Measurements from ENCODE around the gene KRTAP19-7. TPM values are rescaled to one million over a fixed set of nuclear protein-coding genes. Genes with fewer than 3 reads are reported as not detected.

Gene KRTAP19-7
- total and polyA plus RNA-seq, 2 donors from 2014 or later = not detected

GRCh38 chr21:30563630-30564029 is 2.5 kb upstream of the KRTAP19-7 start:
- Histone ChIP-seq H3K27me3 (ENCODE audit: control insufficient read depth, insufficient read depth, low read length) (no peaks in the 10 kb centered on the region), H3K4me1 (ENCODE audit: control insufficient read depth in 2 of 3, insufficient read depth in 2 of 3, low read depth in 1 of 3, low read length in 3 of 3) (no peaks in the 10 kb centered on the region), H3K36me3 (ENCODE audit: control insufficient read depth in 2 of 3, insufficient read depth in 3 of 3, low read length in 3 of 3) (no peaks in the 10 kb centered on the region), H3K27ac (ENCODE audit: low read depth in 2 of 2, low read length in 2 of 2) (no peak overlapping the region), H3K4me3 (ENCODE audit: low read length in 3 of 3) (no peak overlapping the region), H3K9ac (ENCODE audit: low read length in 3 of 3) (no peak overlapping the region), H3K9me3 (ENCODE audit: control insufficient read depth in 2 of 3, insufficient read depth in 1 of 3, low read length in 3 of 3) (no peaks in the 10 kb centered on the region)
- TF ChIP-seq CTCF (IDR thresholded peaks at IDR 0.05; ENCODE audit: borderline replicate concordance, extremely low read depth, insufficient read depth) = no peak
- intact Hi-C loops (cut with DNase I) = no loop called here
- no peak for DNase-seq
- no peak for FAIRE-seq

- intact Hi-C loops (cut with DNase I) = no loop called here
- H3K36me3 ChIP-seq (ENCODE audit: control insufficient read depth in 2 of 3, insufficient read depth in 3 of 3, low read length in 3 of 3) = no peaks in the 10 kb centered on the region
Measured at GRCh38 chr21:30563072-30563471, 2.0 kb upstream of the KRTAP19-7 start.

GRCh38 chr21:30561957-30562356 is 843 bp upstream of the KRTAP19-7 start:
- no peak for FAIRE-seq
- no peak for DNase-seq

More at GRCh38 chr21:30563072-30563471, 2.0 kb upstream of the KRTAP19-7 start:
- Histone ChIP-seq H3K4me1 (ENCODE audit: control insufficient read depth in 2 of 3, insufficient read depth in 2 of 3, low read depth in 1 of 3, low read length in 3 of 3) (no peaks in the 10 kb centered on the region), H3K4me3 (ENCODE audit: low read length in 3 of 3) (no peak overlapping the region), H3K27me3 (ENCODE audit: control insufficient read depth, insufficient read depth, low read length) (no peaks in the 10 kb centered on the region), H3K9ac (ENCODE audit: low read length in 3 of 3) (no peak overlapping the region), H3K9me3 (ENCODE audit: control insufficient read depth in 2 of 3, insufficient read depth in 1 of 3, low read length in 3 of 3) (no peaks in the 10 kb centered on the region), H3K27ac (ENCODE audit: low read depth in 2 of 2, low read length in 2 of 2) (no peak overlapping the region)
- FAIRE-seq (no peak), DNase-seq (no peak)
- TF ChIP-seq CTCF (IDR thresholded peaks at IDR 0.05; ENCODE audit: borderline replicate concordance, extremely low read depth, insufficient read depth) = no peak

More at GRCh38 chr21:30561957-30562356, 843 bp upstream of the KRTAP19-7 start:
- Histone ChIP-seq H3K36me3 (ENCODE audit: control insufficient read depth in 2 of 3, insufficient read depth in 3 of 3, low read length in 3 of 3) (no peaks in the 10 kb centered on the region), H3K4me1 (ENCODE audit: control insufficient read depth in 2 of 3, insufficient read depth in 2 of 3, low read depth in 1 of 3, low read length in 3 of 3) (no peaks in the 10 kb centered on the region), H3K27me3 (ENCODE audit: control insufficient read depth, insufficient read depth, low read length) (no peaks in the 10 kb centered on the region), H3K4me3 (ENCODE audit: low read length in 3 of 3) (no peak overlapping the region), H3K27ac (ENCODE audit: low read depth in 2 of 2, low read length in 2 of 2) (no peak overlapping the region), H3K9ac (ENCODE audit: low read length in 3 of 3) (no peak overlapping the region), H3K9me3 (ENCODE audit: control insufficient read depth in 2 of 3, insufficient read depth in 1 of 3, low read length in 3 of 3) (no peaks in the 10 kb centered on the region)
- intact Hi-C loops (cut with DNase I) = no loop called here
- TF ChIP-seq CTCF (IDR thresholded peaks at IDR 0.05; ENCODE audit: borderline replicate concordance, extremely low read depth, insufficient read depth) = no peak
